Measurements from ENCODE around the gene PAK1. TPM values are rescaled to one million over a fixed set of nuclear protein-coding genes. Genes with fewer than 3 reads are reported as not detected.
A peak's percentile ranks its signal among the peaks of the same experiment; 100 is the strongest.

The PAK1 gene
- total RNA-seq, 1 experiment from 2014 or later = 80.0 TPM

GRCh38 chr11:77510851-77511250 is 37.0 kb upstream of the PAK1 start:
- H3K4me1 ChIP-seq (replicated peaks; ENCODE audit: insufficient read depth) = peaks cover 45% of the 10 kb centered on the region
- H3K9me2 ChIP-seq (ENCODE audit: insufficient read depth) = no peaks in the 10 kb centered on the region
- no peak overlapping the region for H3K4me2 ChIP-seq
- H3K79me2 ChIP-seq (ENCODE audit: low read depth) = no peaks in the 10 kb centered on the region
- H3K9me3 ChIP-seq (ENCODE audit: insufficient read depth, low read depth) = no peaks in the 10 kb centered on the region; the same call in 1 of the 2 replicates
- H4K20me1 ChIP-seq (ENCODE audit: insufficient read depth) = peaks cover 5% of the 10 kb centered on the region; the same call in 1 of the 2 replicates
- ChIA-PET POLR2A (ENCODE audit: unreplicated experiment) (no interaction called here), CTCF (no interaction called here)
- no TSS peak for BruUV-seq (replicated peaks)
- TF ChIP-seq EZH2 (IDR thresholded peaks at IDR 0.05; ENCODE audit: low read depth) (no peak), CTCF (conservative IDR thresholded peaks at IDR 0.05) (no peak)
- peaks cover 26% of the 10 kb centered on the region for H3K27me3 ChIP-seq (ENCODE audit: insufficient read depth, low read depth)
- no peaks in the 10 kb centered on the region for H3K36me3 ChIP-seq (ENCODE audit: low read depth)
- intact Hi-C loops (cut with micrococcal nuclease; ENCODE audit: unreplicated experiment) = no loop called here
- no peak overlapping the region for H3K4me3 ChIP-seq
- no peak for DNase-seq
- H2AFZ ChIP-seq = no peak overlapping the region
- no peak overlapping the region for H3K27ac ChIP-seq
- H3F3A ChIP-seq (ENCODE audit: insufficient read depth, low read depth) = peaks cover 34% of the 10 kb centered on the region

GRCh38 chr11:77510095-77510494 is 36.2 kb upstream of the PAK1 start:
- Histone ChIP-seq H3F3A (ENCODE audit: insufficient read depth, low read depth) (peaks cover 27% of the 10 kb centered on the region), H3K9me2 (ENCODE audit: insufficient read depth) (no peaks in the 10 kb centered on the region), H3K9me3 (ENCODE audit: insufficient read depth, low read depth) (no peaks in the 10 kb centered on the region; the same call in 1 of the 2 replicates), H4K20me1 (ENCODE audit: insufficient read depth) (peaks cover 5% of the 10 kb centered on the region; the same call in 1 of the 2 replicates), H3K4me2 (peak overlapping the region; percentile 10; the same call in 1 of the 2 replicates), H3K4me3 (no peak overlapping the region), H3K36me3 (ENCODE audit: low read depth) (no peaks in the 10 kb centered on the region), H3K27me3 (ENCODE audit: insufficient read depth, low read depth) (peaks cover 33% of the 10 kb centered on the region), H2AFZ (no peak overlapping the region), H3K79me2 (ENCODE audit: low read depth) (no peaks in the 10 kb centered on the region), H3K4me1 (replicated peaks; ENCODE audit: insufficient read depth) (peaks cover 38% of the 10 kb centered on the region), H3K27ac (no peak overlapping the region)
- TF ChIP-seq CTCF (conservative IDR thresholded peaks at IDR 0.05) = no peak
- TF ChIP-seq EZH2 (IDR thresholded peaks at IDR 0.05; ENCODE audit: low read depth) = no peak
- intact Hi-C loops (cut with micrococcal nuclease; ENCODE audit: unreplicated experiment) = no loop called here
- POLR2A ChIA-PET (ENCODE audit: unreplicated experiment) = interaction anchor here (0.7 kb wide), 1 partner anchor 54 kb away, joined by 3 read pairs; no protein-coding TSS in a partner anchor
- BruUV-seq (replicated peaks) = no TSS peak
- peak in 1 of 2 experiments; percentile 88 for DNase-seq
- CTCF ChIA-PET = interaction anchor here (0.6 kb wide), 1 partner anchor 12 kb away, joined by 3 read pairs; no protein-coding TSS in a partner anchor

GRCh38 chr11:77508019-77508418 is 34.1 kb upstream of the PAK1 start:
- H3K27me3 ChIP-seq (ENCODE audit: insufficient read depth, low read depth) = peaks cover 45% of the 10 kb centered on the region
- H3K9me2 ChIP-seq (ENCODE audit: insufficient read depth) = no peaks in the 10 kb centered on the region
- ChIA-PET POLR2A (ENCODE audit: unreplicated experiment) (interaction anchor here (0.6 kb wide), 1 partner anchor 33 kb away, joined by 3 read pairs; no protein-coding TSS in a partner anchor), CTCF (interaction anchor here (0.6 kb wide), 1 partner anchor 105 kb away, joined by 3 read pairs; no protein-coding TSS in a partner anchor)
- TF ChIP-seq EZH2 (IDR thresholded peaks at IDR 0.05; ENCODE audit: low read depth) (no peak), CTCF (conservative IDR thresholded peaks at IDR 0.05) (no peak)
- DNase-seq = no peak
- peaks cover 24% of the 10 kb centered on the region for H3F3A ChIP-seq (ENCODE audit: insufficient read depth, low read depth)
- H3K9me3 ChIP-seq (ENCODE audit: insufficient read depth, low read depth) = no peaks in the 10 kb centered on the region; the same call in 1 of the 2 replicates
- no TSS peak for BruUV-seq (replicated peaks)
- H4K20me1 ChIP-seq (ENCODE audit: insufficient read depth) = peaks cover 5% of the 10 kb centered on the region; the same call in 1 of the 2 replicates
- no peak overlapping the region for H3K4me2 ChIP-seq
- H3K4me1 ChIP-seq (replicated peaks; ENCODE audit: insufficient read depth) = peaks cover 34% of the 10 kb centered on the region
- no peaks in the 10 kb centered on the region for H3K79me2 ChIP-seq (ENCODE audit: low read depth)
- intact Hi-C loops (cut with micrococcal nuclease; ENCODE audit: unreplicated experiment) = no loop called here
- H3K36me3 ChIP-seq (ENCODE audit: low read depth) = no peaks in the 10 kb centered on the region
- H3K4me3 ChIP-seq = no peak overlapping the region
- H3K27ac ChIP-seq = no peak overlapping the region
- H2AFZ ChIP-seq = no peak overlapping the region
